22Rv1 (cell line): ENCODE measurements around the gene SPTBN2.

Experiments used
- ZFX ChIP-seq: fragments of 450-650 bp; IDR thresholded peaks from 2 replicates; pipeline ENCODE4 v1.6.1; 2017; ENCODE audit warnings: antibody characterized with exemption, borderline replicate concordance
- TF ChIP-seq, protein P1 (sequence below): fragments of 450-650 bp; IDR thresholded peaks from 2 replicates; pipeline ENCODE4 v1.5.1; 2017; ENCODE audit warnings: mild to moderate bottlenecking

DNA sequence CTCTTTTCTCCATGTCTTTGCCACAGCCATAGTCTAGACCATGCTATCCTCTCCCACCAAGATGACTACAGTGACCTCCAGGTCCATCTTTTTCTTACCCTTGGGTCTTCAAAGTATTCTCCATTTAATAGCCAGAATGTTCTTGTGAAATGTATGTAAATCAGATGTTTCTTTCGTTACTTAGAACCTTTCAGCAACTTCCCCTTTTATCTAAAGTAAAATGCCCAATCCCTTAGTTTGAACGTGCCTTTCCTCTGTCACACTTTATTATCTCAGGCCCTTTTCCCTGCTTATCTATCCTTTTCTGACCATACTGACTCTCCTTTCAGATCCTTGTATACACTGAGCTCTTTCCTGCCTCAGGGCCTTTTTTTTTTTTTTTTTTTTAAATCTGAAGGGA, 69.3 kb downstream of the SPTBN2 start:
- TF ChIP-seq, protein P1, sequence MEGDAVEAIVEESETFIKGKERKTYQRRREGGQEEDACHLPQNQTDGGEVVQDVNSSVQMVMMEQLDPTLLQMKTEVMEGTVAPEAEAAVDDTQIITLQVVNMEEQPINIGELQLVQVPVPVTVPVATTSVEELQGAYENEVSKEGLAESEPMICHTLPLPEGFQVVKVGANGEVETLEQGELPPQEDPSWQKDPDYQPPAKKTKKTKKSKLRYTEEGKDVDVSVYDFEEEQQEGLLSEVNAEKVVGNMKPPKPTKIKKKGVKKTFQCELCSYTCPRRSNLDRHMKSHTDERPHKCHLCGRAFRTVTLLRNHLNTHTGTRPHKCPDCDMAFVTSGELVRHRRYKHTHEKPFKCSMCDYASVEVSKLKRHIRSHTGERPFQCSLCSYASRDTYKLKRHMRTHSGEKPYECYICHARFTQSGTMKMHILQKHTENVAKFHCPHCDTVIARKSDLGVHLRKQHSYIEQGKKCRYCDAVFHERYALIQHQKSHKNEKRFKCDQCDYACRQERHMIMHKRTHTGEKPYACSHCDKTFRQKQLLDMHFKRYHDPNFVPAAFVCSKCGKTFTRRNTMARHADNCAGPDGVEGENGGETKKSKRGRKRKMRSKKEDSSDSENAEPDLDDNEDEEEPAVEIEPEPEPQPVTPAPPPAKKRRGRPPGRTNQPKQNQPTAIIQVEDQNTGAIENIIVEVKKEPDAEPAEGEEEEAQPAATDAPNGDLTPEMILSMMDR = no peak
- TF ChIP-seq ZFX = no peak
